Neural cell (in vitro differentiated cells): ENCODE measurements around the gene INPP4B. TPM values are rescaled to one million over a fixed set of nuclear protein-coding genes. Genes with fewer than 3 reads are reported as not detected.

Experiments used
- H2AFZ ChIP-seq: fragments of 200-600, 300-800 bp; sonication (generic), shearing (Covaris generic); 2 replicates; pipeline ENCODE4 v1.6.0; 2014; ENCODE audit warnings: low read depth, mild to moderate bottlenecking, antibody characterized with exemption, low read length, moderate library complexity
- H3F3A ChIP-seq: fragments of 200-600 bp; shearing (Covaris generic); 2 replicates; pipeline ENCODE4 v1.6.1; 2016; ENCODE audit warnings: mild to moderate bottlenecking, moderate library complexity, mixed read lengths, antibody characterized with exemption, low read length; ENCODE audit not compliant: insufficient read depth, poor library complexity, severe bottlenecking
- H3K27ac ChIP-seq: fragments of 200-600, 300-800 bp; sonication (generic), shearing (Covaris generic); 2 replicates; pipeline ENCODE4 v1.5.1; 2014; ENCODE audit warnings: mild to moderate bottlenecking, low read length, moderate library complexity
- H3K27me3 ChIP-seq: fragments of 300-800, 200-600 bp; sonication (generic), shearing (Covaris generic); 2 replicates; pipeline ENCODE4 v1.6.0; 2014; ENCODE audit warnings: mild to moderate bottlenecking, low read depth, low read length, moderate library complexity; ENCODE audit not compliant: insufficient read depth
- H3K36me3 ChIP-seq: fragments of 300-800, 200-600 bp; sonication (generic), shearing (Covaris generic); 2 replicates; pipeline ENCODE4 v1.5.1; 2014; ENCODE audit warnings: mild to moderate bottlenecking, antibody characterized with exemption, low read length, moderate library complexity; ENCODE audit not compliant: insufficient read depth
- H3K4me2 ChIP-seq: fragments of 300-800, 200-600 bp; sonication (generic), shearing (Covaris generic); 2 replicates; pipeline ENCODE4 v1.6.0; 2014; ENCODE audit warnings: mild to moderate bottlenecking, low read length
- H3K4me3 ChIP-seq: fragments of 300-800, 200-600 bp; sonication (generic), shearing (Covaris generic); 2 replicates; pipeline ENCODE4 v1.5.1; 2014; ENCODE audit warnings: mild to moderate bottlenecking, low read length, moderate library complexity
- H3K79me2 ChIP-seq: fragments of 200-600 bp; shearing (Covaris generic); replicated peaks from 2 replicates; pipeline ENCODE4 v1.6.0; 2014; ENCODE audit warnings: mild to moderate bottlenecking, low read length, moderate library complexity; ENCODE audit not compliant: insufficient read depth
- H3K9ac ChIP-seq: fragments of 300-800, 200-600 bp; sonication (generic), shearing (Covaris generic); 2 replicates; pipeline ENCODE4 v1.6.1; 2016; ENCODE audit warnings: mild to moderate bottlenecking, low read length, mixed read lengths
- H3K9me2 ChIP-seq: fragments of 200-600 bp; shearing (Covaris generic); 2 replicates; pipeline ENCODE4 v1.6.1; 2016; ENCODE audit warnings: mild to moderate bottlenecking, low read length, mixed read lengths; ENCODE audit not compliant: insufficient read depth
- H3K9me3 ChIP-seq: fragments of 200-600, 300-800 bp; sonication (generic), shearing (Covaris generic); 2 replicates; pipeline ENCODE4 v1.6.1; 2016; ENCODE audit warnings: mild to moderate bottlenecking, mixed run types, low read length, moderate library complexity, mixed read lengths
- H4K20me1 ChIP-seq: fragments of 200-600 bp; shearing (Covaris generic); 2 replicates; pipeline ENCODE4 v1.6.1; 2016; ENCODE audit warnings: mild to moderate bottlenecking, mixed run types; ENCODE audit not compliant: insufficient read depth
- EP300 ChIP-seq: fragments of 450-650 bp; conservative IDR thresholded peaks from 2 replicates; pipeline ENCODE4 v1.6.1; 2014; ENCODE audit warnings: antibody characterized with exemption, mild to moderate bottlenecking, moderate library complexity; ENCODE audit not compliant: poor library complexity, severe bottlenecking
- EZH2 ChIP-seq: fragments of 200-600, 300-800 bp; shearing (Covaris generic), sonication (generic); IDR thresholded peaks from 2 replicates; pipeline ENCODE4 v1.6.1; 2014; ENCODE audit warnings: antibody characterized with exemption, low read length, borderline replicate concordance, mild to moderate bottlenecking; ENCODE audit not compliant: insufficient read depth, poor library complexity, severe bottlenecking
- MXI1 ChIP-seq: fragments of 450-650 bp; conservative IDR thresholded peaks from 2 replicates; pipeline ENCODE4 v1.6.1; 2014; ENCODE audit warnings: antibody characterized with exemption, mild to moderate bottlenecking; ENCODE audit not compliant: poor library complexity, severe bottlenecking
- POLR2AphosphoS5 ChIP-seq: IDR thresholded peaks from 2 replicates; pipeline ENCODE4 v1.6.1; 2012
- RAD21 ChIP-seq: fragments of 450-650 bp; conservative IDR thresholded peaks from 2 replicates; pipeline ENCODE4 v1.6.1; 2014; ENCODE audit warnings: antibody characterized with exemption, mild to moderate bottlenecking, moderate library complexity
- REST ChIP-seq: IDR thresholded peaks from 2 replicates; pipeline ENCODE4 v1.6.1; 2012; ENCODE audit warnings: borderline replicate concordance
- SMC3 ChIP-seq: fragments of 450-650 bp; conservative IDR thresholded peaks from 2 replicates; pipeline ENCODE4 v1.6.1; 2014; ENCODE audit warnings: antibody characterized with exemption, mild to moderate bottlenecking, moderate library complexity; ENCODE audit not compliant: poor library complexity
- TAF1 ChIP-seq: IDR thresholded peaks from 2 replicates; pipeline ENCODE4 v1.6.1; 2012; ENCODE audit warnings: low read depth
- polyA plus RNA-seq: library from polyadenylated mRNA; depleted of rRNA; stranded (reverse); fragments of >200 nt; gene quantifications from 2 replicates; pipeline ENCODE4 v1.2.3, GENCODE V29; 2014
- TF ChIP-seq, protein P1 (sequence below): fragments of 450-650 bp; IDR thresholded peaks from 2 replicates; pipeline ENCODE4 v1.5.1; 2014; ENCODE audit warnings: antibody characterized with exemption, mild to moderate bottlenecking, moderate library complexity; ENCODE audit not compliant: poor library complexity, severe bottlenecking

Gene INPP4B
- polyA plus RNA-seq, 1 donor from 2014 or later: 0.30 TPM

DNA sequence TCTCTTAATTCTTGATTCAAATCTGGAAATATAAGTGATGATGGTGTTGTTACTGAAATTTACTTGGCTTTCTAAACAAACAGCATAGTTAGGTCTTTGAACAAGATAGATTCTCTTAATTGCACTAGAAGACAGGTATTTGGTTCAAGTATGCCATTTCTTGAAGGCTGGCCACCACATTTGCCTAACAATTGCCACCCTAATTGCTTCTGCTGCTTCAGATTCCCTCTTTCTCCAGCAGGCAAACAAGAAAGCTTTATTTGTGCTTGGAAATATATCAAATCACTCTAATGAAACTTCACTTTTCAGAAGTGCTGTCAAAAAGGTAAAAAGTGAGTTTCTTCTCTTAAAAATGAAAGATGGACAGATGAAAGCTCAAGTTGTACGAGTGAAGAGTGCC, 418.6 kb downstream of the INPP4B start:
- Histone ChIP-seq H3K79me2 (no peaks in the 10 kb centered on the region), H3K36me3 (no peaks in the 10 kb centered on the region), H3K27ac (no peak overlapping the region), H2AFZ (no peak overlapping the region), H3K9me2 (no peaks in the 10 kb centered on the region), H4K20me1 (no peaks in the 10 kb centered on the region), H3K9ac (no peak overlapping the region), H3K4me3 (no peak overlapping the region), H3K4me2 (no peak overlapping the region), H3F3A (no peaks in the 10 kb centered on the region), H3K9me3 (no peaks in the 10 kb centered on the region), H3K27me3 (no peaks in the 10 kb centered on the region)
- TF ChIP-seq SMC3 (no peak), POLR2AphosphoS5 (no peak), TAF1 (no peak), RAD21 (no peak), EZH2 (no peak), REST (no peak), EP300 (no peak), MXI1 (no peak)
- TF ChIP-seq, protein P1, sequence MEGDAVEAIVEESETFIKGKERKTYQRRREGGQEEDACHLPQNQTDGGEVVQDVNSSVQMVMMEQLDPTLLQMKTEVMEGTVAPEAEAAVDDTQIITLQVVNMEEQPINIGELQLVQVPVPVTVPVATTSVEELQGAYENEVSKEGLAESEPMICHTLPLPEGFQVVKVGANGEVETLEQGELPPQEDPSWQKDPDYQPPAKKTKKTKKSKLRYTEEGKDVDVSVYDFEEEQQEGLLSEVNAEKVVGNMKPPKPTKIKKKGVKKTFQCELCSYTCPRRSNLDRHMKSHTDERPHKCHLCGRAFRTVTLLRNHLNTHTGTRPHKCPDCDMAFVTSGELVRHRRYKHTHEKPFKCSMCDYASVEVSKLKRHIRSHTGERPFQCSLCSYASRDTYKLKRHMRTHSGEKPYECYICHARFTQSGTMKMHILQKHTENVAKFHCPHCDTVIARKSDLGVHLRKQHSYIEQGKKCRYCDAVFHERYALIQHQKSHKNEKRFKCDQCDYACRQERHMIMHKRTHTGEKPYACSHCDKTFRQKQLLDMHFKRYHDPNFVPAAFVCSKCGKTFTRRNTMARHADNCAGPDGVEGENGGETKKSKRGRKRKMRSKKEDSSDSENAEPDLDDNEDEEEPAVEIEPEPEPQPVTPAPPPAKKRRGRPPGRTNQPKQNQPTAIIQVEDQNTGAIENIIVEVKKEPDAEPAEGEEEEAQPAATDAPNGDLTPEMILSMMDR: no peak

GRCh38 chr4:142423861-142424260, 422.2 kb downstream of the INPP4B start:
- Histone ChIP-seq H3K9ac (no peak overlapping the region), H3F3A (no peaks in the 10 kb centered on the region), H3K27me3 (no peaks in the 10 kb centered on the region), H3K79me2 (no peaks in the 10 kb centered on the region), H2AFZ (no peak overlapping the region), H3K27ac (no peak overlapping the region), H3K9me2 (no peaks in the 10 kb centered on the region), H3K4me3 (no peak overlapping the region), H3K4me2 (no peak overlapping the region), H3K36me3 (no peaks in the 10 kb centered on the region), H3K9me3 (no peaks in the 10 kb centered on the region), H4K20me1 (no peaks in the 10 kb centered on the region)
- TF ChIP-seq REST: no peak
- TF ChIP-seq TAF1: no peak
- TF ChIP-seq SMC3: no peak
- no peak for TF ChIP-seq MXI1
- no peak for TF ChIP-seq POLR2AphosphoS5
- TF ChIP-seq EZH2: no peak
